Colonic mucosa (tissue), 4 donors: Measurements from ENCODE around the gene NEU1. TPM values are rescaled to one million over a fixed set of nuclear protein-coding genes. Genes with fewer than 3 reads are reported as not detected.

Experiments used
- DNase-seq: peaks from one replicate; pipeline ENCODE4 v3.0.0-alpha.2; 2020
- H3K27ac ChIP-seq: fragments of 200-600 bp; one replicate; pipeline ENCODE4 v1.8.0; 2021
- H3K27me3 ChIP-seq: fragments of 200-600 bp; one replicate; pipeline ENCODE4 v1.8.0; 2021
- H3K36me3 ChIP-seq: fragments of 200-600 bp; one replicate; pipeline ENCODE4 v1.8.0; 2021
- H3K4me1 ChIP-seq: fragments of 200-600 bp; one replicate; pipeline ENCODE4 v1.8.0; 2021; ENCODE audit warnings: mild to moderate bottlenecking
- H3K4me3 ChIP-seq: fragments of 200-600 bp; one replicate; pipeline ENCODE4 v1.8.0; 2021
- H3K9ac ChIP-seq, 2 donors: one replicate each; pipeline ENCODE4 v1.7.0; 2013; ENCODE audit warnings: control low read depth in 2 of 2, low read depth in 2 of 2, low read length in 2 of 2
- H3K9me3 ChIP-seq: fragments of 200-600 bp; one replicate; pipeline ENCODE4 v1.8.0; 2021
- intact Hi-C: fragments of 100-400 bp; cut with DNase I; formaldehyde crosslinking; loops from one replicate; pipeline ENCODE4 v1.14.1; 2022
- total RNA-seq, 2 donors: library from RNA; stranded (reverse); fragmentation: NEBNext Ultra II Directional in 1 of 2; extraction: Animal tissue kit (Norgen Biotek cat#: 25700) in 1 of 2; gene quantifications; one replicate each; pipeline ENCODE4 v1.2.1, GENCODE V29; 2021
- TF ChIP-seq, protein P1 (sequence below): fragments of 200-600 bp; IDR thresholded peaks from one replicate; pipeline ENCODE4 v1.8.0; 2022; ENCODE audit warnings: antibody characterized with exemption, mild to moderate bottlenecking
- donor health status: healthy.
- donor health status: DM: no; HTN: no; CAD: no.
- donor health status: DM: no; HTN: no; CAD: no.

The NEU1 gene
- total RNA-seq, 2 donors from 2014 or later = 33.8 to 47.4 TPM

DNA sequence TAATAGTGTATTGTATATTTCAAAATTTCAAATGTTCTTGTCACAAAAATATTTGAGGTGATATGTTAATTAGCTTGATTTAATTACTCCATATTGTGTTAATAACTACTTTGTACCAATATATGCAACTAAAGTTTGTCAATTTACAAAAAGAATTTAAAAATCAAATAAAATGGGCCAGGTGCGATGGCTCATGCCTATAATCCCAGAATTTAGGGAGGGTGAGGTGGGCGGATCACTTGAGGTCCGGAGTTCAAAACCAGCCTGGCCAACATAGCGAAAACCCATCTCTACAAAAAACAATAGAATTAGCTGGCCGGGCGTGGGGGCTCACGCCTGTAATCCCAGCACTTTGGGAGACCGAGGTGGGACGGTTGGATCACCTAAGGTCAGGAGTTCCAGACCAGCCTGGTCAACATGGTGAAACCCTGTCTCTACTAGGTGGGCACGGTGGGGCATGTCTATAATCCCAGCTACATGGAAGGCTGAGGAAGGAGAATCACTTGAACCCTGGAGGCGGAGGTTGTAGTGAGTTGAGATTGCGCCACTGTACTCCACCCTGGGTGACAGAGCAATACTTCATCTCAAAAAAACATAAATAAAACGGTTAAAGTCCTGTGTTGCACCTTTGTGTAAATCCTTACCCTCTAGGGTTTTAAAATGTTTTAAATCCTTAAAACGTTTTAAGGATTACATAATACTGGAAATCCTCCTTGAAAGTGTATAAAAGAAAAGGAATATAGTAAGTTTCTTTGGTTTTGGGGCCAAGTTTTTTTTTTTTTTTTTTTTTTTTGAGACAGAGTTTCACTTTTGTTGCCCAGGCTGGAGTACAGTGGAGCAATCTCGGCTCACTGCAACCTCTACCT is 31.0 kb downstream of the NEU1 start:
- H3K27ac ChIP-seq = peak overlapping the region; percentile 91
- DNase-seq = peak; percentile 58
- intact Hi-C loops = loop anchor here (5.0 kb wide), 1 partner anchor 59 kb away; no protein-coding TSS in a partner anchor
- no peaks in the 10 kb centered on the region for H3K36me3 ChIP-seq
- H3K4me1 ChIP-seq = peaks cover 10% of the 10 kb centered on the region
- TF ChIP-seq, protein P1, sequence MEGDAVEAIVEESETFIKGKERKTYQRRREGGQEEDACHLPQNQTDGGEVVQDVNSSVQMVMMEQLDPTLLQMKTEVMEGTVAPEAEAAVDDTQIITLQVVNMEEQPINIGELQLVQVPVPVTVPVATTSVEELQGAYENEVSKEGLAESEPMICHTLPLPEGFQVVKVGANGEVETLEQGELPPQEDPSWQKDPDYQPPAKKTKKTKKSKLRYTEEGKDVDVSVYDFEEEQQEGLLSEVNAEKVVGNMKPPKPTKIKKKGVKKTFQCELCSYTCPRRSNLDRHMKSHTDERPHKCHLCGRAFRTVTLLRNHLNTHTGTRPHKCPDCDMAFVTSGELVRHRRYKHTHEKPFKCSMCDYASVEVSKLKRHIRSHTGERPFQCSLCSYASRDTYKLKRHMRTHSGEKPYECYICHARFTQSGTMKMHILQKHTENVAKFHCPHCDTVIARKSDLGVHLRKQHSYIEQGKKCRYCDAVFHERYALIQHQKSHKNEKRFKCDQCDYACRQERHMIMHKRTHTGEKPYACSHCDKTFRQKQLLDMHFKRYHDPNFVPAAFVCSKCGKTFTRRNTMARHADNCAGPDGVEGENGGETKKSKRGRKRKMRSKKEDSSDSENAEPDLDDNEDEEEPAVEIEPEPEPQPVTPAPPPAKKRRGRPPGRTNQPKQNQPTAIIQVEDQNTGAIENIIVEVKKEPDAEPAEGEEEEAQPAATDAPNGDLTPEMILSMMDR = no peak
- peak overlapping the region; percentile 15 to 91 for H3K9ac ChIP-seq
- H3K4me3 ChIP-seq = peak overlapping the region; percentile 62
- H3K9me3 ChIP-seq = no peaks in the 10 kb centered on the region
- H3K27me3 ChIP-seq = no peaks in the 10 kb centered on the region

DNA sequence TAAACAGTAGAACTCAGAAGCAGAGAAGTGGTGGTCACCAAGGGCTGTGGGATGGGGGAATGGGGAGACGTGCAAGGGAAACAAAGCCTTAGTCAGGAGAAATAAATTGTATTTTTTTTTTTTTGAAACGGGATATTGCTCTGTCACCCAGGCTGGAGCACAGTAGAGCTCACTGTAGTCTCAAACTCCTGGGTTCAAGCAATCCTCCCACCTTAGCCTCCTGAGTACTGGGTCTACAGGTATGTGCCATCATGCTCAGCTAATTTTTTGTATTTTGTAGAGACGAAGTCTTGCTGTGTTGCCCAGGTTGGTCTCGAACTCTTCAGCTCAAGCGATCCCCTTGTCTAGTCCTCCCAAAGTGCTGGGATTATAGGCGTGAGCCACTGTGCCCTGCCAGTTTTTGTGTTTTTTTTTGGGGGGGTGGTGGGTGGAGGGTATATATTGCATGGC is 31.7 kb downstream of the NEU1 start:
- Histone ChIP-seq H3K27ac (peak overlapping the region; percentile 91), H3K27me3 (no peaks in the 10 kb centered on the region), H3K4me3 (peak overlapping the region; percentile 62), H3K4me1 (peaks cover 5% of the 10 kb centered on the region), H3K9ac (peak overlapping the region; percentile 57 to 91), H3K36me3 (no peaks in the 10 kb centered on the region), H3K9me3 (no peaks in the 10 kb centered on the region)
- TF ChIP-seq, protein P1 = no peak
- peak; percentile 32 for DNase-seq
- intact Hi-C loops = loop anchor here (5.0 kb wide), 1 partner anchor 59 kb away; no protein-coding TSS in a partner anchor

DNA sequence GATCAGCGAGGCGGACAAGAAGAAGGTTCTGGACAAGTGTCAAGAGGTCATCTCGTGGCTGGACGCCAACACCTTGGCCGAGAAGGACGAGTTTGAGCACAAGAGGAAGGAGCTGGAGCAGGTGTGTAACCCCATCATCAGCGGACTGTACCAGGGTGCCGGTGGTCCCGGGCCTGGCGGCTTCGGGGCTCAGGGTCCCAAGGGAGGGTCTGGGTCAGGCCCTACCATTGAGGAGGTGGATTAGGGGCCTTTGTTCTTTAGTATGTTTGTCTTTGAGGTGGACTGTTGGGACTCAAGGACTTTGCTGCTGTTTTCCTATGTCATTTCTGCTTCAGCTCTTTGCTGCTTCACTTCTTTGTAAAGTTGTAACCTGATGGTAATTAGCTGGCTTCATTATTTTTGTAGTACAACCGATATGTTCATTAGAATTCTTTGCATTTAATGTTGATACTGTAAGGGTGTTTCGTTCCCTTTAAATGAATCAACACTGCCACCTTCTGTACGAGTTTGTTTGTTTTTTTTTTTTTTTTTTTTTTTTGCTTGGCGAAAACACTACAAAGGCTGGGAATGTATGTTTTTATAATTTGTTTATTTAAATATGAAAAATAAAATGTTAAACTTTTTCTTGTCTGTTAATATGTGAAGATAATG is 32.9 kb downstream of the NEU1 start:
- DNase-seq = peak; percentile 42
- TF ChIP-seq, protein P1 = peak; percentile 33
- intact Hi-C loops = loop anchor here (5.0 kb wide), 1 partner anchor 57 kb away; no protein-coding TSS in a partner anchor
- Histone ChIP-seq H3K27ac (peak overlapping the region; percentile 91), H3K9ac (peak overlapping the region; percentile 64 to 91), H3K4me3 (peak overlapping the region; percentile 62), H3K27me3 (no peaks in the 10 kb centered on the region), H3K36me3 (no peaks in the 10 kb centered on the region), H3K9me3 (no peaks in the 10 kb centered on the region), H3K4me1 (peaks cover 5% of the 10 kb centered on the region)

DNA sequence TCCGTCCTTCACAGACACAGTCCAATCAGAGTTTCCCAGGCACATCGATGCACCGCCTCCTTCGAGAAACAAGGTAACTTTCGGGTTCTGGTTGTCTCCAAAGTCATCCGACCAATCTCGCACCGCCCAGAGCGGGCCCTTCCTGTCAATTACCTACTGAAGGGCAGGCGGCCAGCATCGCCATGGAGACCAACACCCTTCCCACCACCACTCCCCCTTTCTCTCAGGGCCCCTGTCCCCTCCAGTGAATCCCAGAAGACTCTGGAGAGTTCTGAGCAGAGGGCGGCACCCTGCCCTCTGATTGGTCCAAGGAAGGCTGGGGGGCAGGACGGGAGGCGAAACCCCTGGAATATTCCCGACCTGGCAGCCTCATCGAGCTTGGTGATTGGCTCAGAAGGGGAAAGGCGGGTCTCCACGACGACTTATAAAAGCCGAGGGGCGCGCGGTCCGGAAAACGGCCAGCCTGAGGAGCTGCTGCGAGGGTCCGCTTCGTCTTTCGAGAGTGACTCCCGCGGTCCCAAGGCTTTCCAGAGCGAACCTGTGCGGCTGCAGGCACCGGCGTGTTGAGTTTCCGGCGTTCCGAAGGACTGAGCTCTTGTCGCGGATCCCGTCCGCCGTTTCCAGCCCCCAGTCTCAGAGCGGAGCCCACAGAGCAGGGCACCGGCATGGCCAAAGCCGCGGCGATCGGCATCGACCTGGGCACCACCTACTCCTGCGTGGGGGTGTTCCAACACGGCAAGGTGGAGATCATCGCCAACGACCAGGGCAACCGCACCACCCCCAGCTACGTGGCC is 35.1 kb downstream of the NEU1 start, which contains the start of gene HSPA1B:
Gene HSPA1B (plus strand): TSS at position 453 of the 794 bp plus-strand sequence. CDS start 213 bp downstream, at position 666.
- peak within 1 kb of the TSS; percentile 99 for H3K27ac ChIP-seq
- DNase-seq = peak; percentile 100
- H3K9me3 ChIP-seq = no peaks in the 10 kb centered on the region
- no peaks in the 10 kb centered on the region for H3K27me3 ChIP-seq
- peak within 1 kb of the TSS; percentile 86 to 87 for H3K9ac ChIP-seq
- peak within 1 kb of the TSS; percentile 46 for H3K4me3 ChIP-seq
- peaks cover 5% of the 10 kb centered on the region for H3K4me1 ChIP-seq
- H3K36me3 ChIP-seq = no peaks in the 10 kb centered on the region
- intact Hi-C loops = no loop called here
- TF ChIP-seq, protein P1 = no peak
